ENCODE data around the gene RBP5. TPM values are rescaled to one million over a fixed set of nuclear protein-coding genes. Genes with fewer than 3 reads are reported as not detected.

Gene RBP5
- total RNA-seq, 2 donors from 2014 or later, result 0.26 TPM; not detected in 1

GRCh38 chr12:7129287-7129871 lies 690 bp upstream of the RBP5 start:
- no peak for ATAC-seq (replicated peaks in 1 of 2)
- peaks cover 39% of the 10 kb centered on the region for H3K4me1 Mint-ChIP-seq (ENCODE audit: low read depth)
- H3K27ac Mint-ChIP-seq, result no peak overlapping the region
- peak overlapping the region; percentile 87 to 92 for H3K4me3 Mint-ChIP-seq
- H3K27me3 Mint-ChIP-seq (ENCODE audit: low read depth), result no peaks in the 10 kb centered on the region
- peaks cover 2 to 6% of the 10 kb centered on the region in 2 donors for H3K36me3 Mint-ChIP-seq (ENCODE audit: insufficient read depth in 2 of 2)
- no peaks in the 10 kb centered on the region for H3K9me3 Mint-ChIP-seq
- no peak for DNase-seq

GRCh38 chr12:7127916-7128626 lies 618 bp downstream of the RBP5 start:
- ATAC-seq (replicated peaks in 1 of 2), result no peak
- Mint-ChIP-seq H3K4me1 (ENCODE audit: low read depth) (peaks cover 39% of the 10 kb centered on the region), H3K27me3 (ENCODE audit: low read depth) (no peaks in the 10 kb centered on the region), H3K36me3 (ENCODE audit: insufficient read depth in 2 of 2) (no peaks in the 10 kb centered on the region), H3K4me3 (peak overlapping the region; percentile 87 to 92), H3K9me3 (no peaks in the 10 kb centered on the region), H3K27ac (no peak overlapping the region)
- DNase-seq, result no peak

- H3K27ac Mint-ChIP-seq, result no peak overlapping the region
- DNase-seq (no peak), ATAC-seq (replicated peaks in 1 of 2) (no peak)
- no peak overlapping the region for H3K4me3 Mint-ChIP-seq
- peaks cover 18% of the 10 kb centered on the region for H3K4me1 Mint-ChIP-seq (ENCODE audit: low read depth)
- no peaks in the 10 kb centered on the region for H3K36me3 Mint-ChIP-seq (ENCODE audit: insufficient read depth in 2 of 2)
- no peaks in the 10 kb centered on the region for H3K9me3 Mint-ChIP-seq
- H3K27me3 Mint-ChIP-seq (ENCODE audit: low read depth), result no peaks in the 10 kb centered on the region
These were observed 3.0 kb downstream of the RBP5 start for GRCh38 chr12:7125632-7126227.

- DNase-seq (no peak), ATAC-seq (replicated peaks in 1 of 2) (no peak)
- no peaks in the 10 kb centered on the region for H3K27me3 Mint-ChIP-seq (ENCODE audit: low read depth)
- H3K27ac Mint-ChIP-seq, result no peak overlapping the region
- H3K4me1 Mint-ChIP-seq (ENCODE audit: low read depth), result peaks cover 9% of the 10 kb centered on the region
- H3K36me3 Mint-ChIP-seq (ENCODE audit: insufficient read depth in 2 of 2), result no peaks in the 10 kb centered on the region
- no peak overlapping the region for H3K4me3 Mint-ChIP-seq
- no peaks in the 10 kb centered on the region for H3K9me3 Mint-ChIP-seq
These were observed 4.7 kb downstream of the RBP5 start for GRCh38 chr12:7123806-7124522.

GRCh38 chr12:7122811-7123769 lies 5.6 kb downstream of the RBP5 start:
- Mint-ChIP-seq H3K27me3 (ENCODE audit: low read depth) (no peaks in the 10 kb centered on the region), H3K27ac (no peak overlapping the region), H3K9me3 (no peaks in the 10 kb centered on the region), H3K4me3 (no peak overlapping the region), H3K4me1 (ENCODE audit: low read depth) (peaks cover under 1% of the 10 kb centered on the region), H3K36me3 (ENCODE audit: insufficient read depth in 2 of 2) (no peaks in the 10 kb centered on the region)
- ATAC-seq (replicated peaks in 1 of 2) (no peak), DNase-seq (no peak)

GRCh38 chr12:7121324-7121723 lies 7.4 kb downstream of the RBP5 start:
- H3K27me3 Mint-ChIP-seq (ENCODE audit: low read depth), result no peaks in the 10 kb centered on the region
- DNase-seq (no peak), ATAC-seq (replicated peaks in 1 of 2) (no peak)
- no peaks in the 10 kb centered on the region for H3K4me1 Mint-ChIP-seq (ENCODE audit: low read depth)
- no peak overlapping the region for H3K27ac Mint-ChIP-seq
- no peaks in the 10 kb centered on the region for H3K9me3 Mint-ChIP-seq
- no peaks in the 10 kb centered on the region for H3K36me3 Mint-ChIP-seq (ENCODE audit: insufficient read depth in 2 of 2)
- no peak overlapping the region for H3K4me3 Mint-ChIP-seq

- H3K9me3 Mint-ChIP-seq, result no peaks in the 10 kb centered on the region
- no peaks in the 10 kb centered on the region for H3K4me1 Mint-ChIP-seq (ENCODE audit: low read depth)
- H3K36me3 Mint-ChIP-seq (ENCODE audit: insufficient read depth in 2 of 2), result no peaks in the 10 kb centered on the region
- no peaks in the 10 kb centered on the region for H3K27me3 Mint-ChIP-seq (ENCODE audit: low read depth)
- H3K27ac Mint-ChIP-seq, result no peak overlapping the region
- DNase-seq (no peak), ATAC-seq (replicated peaks in 1 of 2) (no peak)
- H3K4me3 Mint-ChIP-seq, result no peak overlapping the region
These were observed 8.5 kb downstream of the RBP5 start for GRCh38 chr12:7120166-7120565.

GRCh38 chr12:7118881-7119280 lies 9.8 kb downstream of the RBP5 start:
- Mint-ChIP-seq H3K4me3 (no peak overlapping the region), H3K27ac (no peak overlapping the region), H3K27me3 (ENCODE audit: low read depth) (no peaks in the 10 kb centered on the region), H3K36me3 (ENCODE audit: insufficient read depth in 2 of 2) (peaks cover 2 to 3% of the 10 kb centered on the region in 2 donors), H3K9me3 (no peaks in the 10 kb centered on the region), H3K4me1 (ENCODE audit: low read depth) (peaks cover 4% of the 10 kb centered on the region)
- DNase-seq (no peak), ATAC-seq (replicated peaks in 1 of 2) (no peak)

GRCh38 chr12:7117670-7118069 lies 11.0 kb downstream of the RBP5 start:
- peaks cover 2 to 4% of the 10 kb centered on the region in 2 donors for H3K36me3 Mint-ChIP-seq (ENCODE audit: insufficient read depth in 2 of 2)
- H3K9me3 Mint-ChIP-seq, result no peaks in the 10 kb centered on the region
- H3K27me3 Mint-ChIP-seq (ENCODE audit: low read depth), result no peaks in the 10 kb centered on the region
- DNase-seq, result no peak
- no peak for ATAC-seq (replicated peaks in 1 of 2)
- peaks cover 13% of the 10 kb centered on the region for H3K4me1 Mint-ChIP-seq (ENCODE audit: low read depth)
- no peak overlapping the region for H3K4me3 Mint-ChIP-seq
- H3K27ac Mint-ChIP-seq, result no peak overlapping the region

- Mint-ChIP-seq H3K27ac (no peak overlapping the region), H3K4me1 (ENCODE audit: low read depth) (peaks cover 13% of the 10 kb centered on the region), H3K27me3 (ENCODE audit: low read depth) (no peaks in the 10 kb centered on the region), H3K9me3 (no peaks in the 10 kb centered on the region), H3K36me3 (ENCODE audit: insufficient read depth in 2 of 2) (peaks cover 2 to 4% of the 10 kb centered on the region in 2 donors), H3K4me3 (no peak overlapping the region)
- DNase-seq (no peak), ATAC-seq (replicated peaks in 1 of 2) (no peak)
These were observed 11.8 kb downstream of the RBP5 start for GRCh38 chr12:7116916-7117315.

- H3K4me3 Mint-ChIP-seq, result no peak overlapping the region
These were observed 12.5 kb downstream of the RBP5 start for GRCh38 chr12:7116196-7116595.

GRCh38 chr12:7114851-7115250 lies 13.8 kb downstream of the RBP5 start:
- ATAC-seq (replicated peaks in 1 of 2), result no peak
- Mint-ChIP-seq H3K27ac (no peak overlapping the region), H3K27me3 (ENCODE audit: low read depth) (no peaks in the 10 kb centered on the region), H3K36me3 (ENCODE audit: insufficient read depth in 2 of 2) (peaks cover 2 to 6% of the 10 kb centered on the region in 2 donors), H3K4me3 (no peak overlapping the region), H3K9me3 (no peaks in the 10 kb centered on the region), H3K4me1 (ENCODE audit: low read depth) (peaks cover 32% of the 10 kb centered on the region)
- no peak for DNase-seq

More at GRCh38 chr12:7116196-7116595, 12.5 kb downstream of the RBP5 start:
- Mint-ChIP-seq H3K9me3 (no peaks in the 10 kb centered on the region), H3K36me3 (ENCODE audit: insufficient read depth in 2 of 2) (peaks cover 2 to 6% of the 10 kb centered on the region in 2 donors), H3K4me1 (ENCODE audit: low read depth) (peaks cover 19% of the 10 kb centered on the region), H3K27ac (no peak overlapping the region), H3K27me3 (ENCODE audit: low read depth) (no peaks in the 10 kb centered on the region)
- no peak for ATAC-seq (replicated peaks in 1 of 2)
- no peak for DNase-seq
